ENCODE measurements around the gene MICAL3. TPM values are rescaled to one million over a fixed set of nuclear protein-coding genes. Genes with fewer than 3 reads are reported as not detected.
A peak's percentile ranks its signal among the peaks of the same experiment; 100 is the strongest.
"Not testable (repeated sequence)": the region's sequence is repeated elsewhere in the genome, so short reads cannot be mapped to it uniquely, and the experiment has no call there.

The MICAL3 gene
- polyA plus RNA-seq, 3 donors, result 24.6 to 46.6 (median 46.0) TPM

DNA sequence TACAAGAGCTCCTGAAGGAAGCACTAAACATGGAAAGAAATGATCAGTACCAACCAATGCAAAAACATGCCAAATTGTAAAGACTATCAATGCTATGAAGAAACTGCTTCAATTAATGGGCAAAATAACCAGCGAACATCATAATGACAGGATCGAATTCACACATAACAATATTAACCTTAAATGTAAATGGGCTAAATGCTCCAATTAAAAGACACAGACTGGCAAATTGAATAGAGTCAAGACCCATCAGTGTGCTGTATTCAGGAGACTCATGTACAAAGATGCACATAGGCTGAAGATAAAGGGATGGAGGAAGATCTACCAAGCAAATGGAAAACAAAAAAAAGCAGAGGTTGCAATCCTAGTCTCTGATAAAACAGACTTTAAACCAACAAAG, 91.9 kb downstream of the MICAL3 start:
- DNase-seq, result not testable (repeated sequence)

DNA sequence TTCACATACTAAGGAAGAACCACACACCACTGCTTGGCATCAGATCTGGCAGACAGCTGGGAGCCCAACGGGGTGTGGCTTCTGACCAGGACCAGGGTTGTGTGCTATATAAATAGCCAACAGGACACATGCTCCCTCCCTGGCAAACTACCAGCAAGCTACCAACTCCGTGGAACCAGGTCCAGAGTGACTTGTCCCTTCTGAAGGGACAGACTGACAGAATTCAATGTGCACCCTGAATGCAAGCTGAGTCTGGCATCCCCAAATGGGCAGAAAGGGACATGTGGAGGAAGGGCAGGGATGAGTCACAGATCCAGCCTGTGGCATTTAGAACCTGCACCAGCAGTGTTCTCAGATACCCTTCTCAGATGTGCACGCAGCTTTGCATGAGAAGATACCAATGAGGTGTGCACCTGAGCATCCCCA, 92.9 kb downstream of the MICAL3 start:
- DNase-seq, result no peak

DNA sequence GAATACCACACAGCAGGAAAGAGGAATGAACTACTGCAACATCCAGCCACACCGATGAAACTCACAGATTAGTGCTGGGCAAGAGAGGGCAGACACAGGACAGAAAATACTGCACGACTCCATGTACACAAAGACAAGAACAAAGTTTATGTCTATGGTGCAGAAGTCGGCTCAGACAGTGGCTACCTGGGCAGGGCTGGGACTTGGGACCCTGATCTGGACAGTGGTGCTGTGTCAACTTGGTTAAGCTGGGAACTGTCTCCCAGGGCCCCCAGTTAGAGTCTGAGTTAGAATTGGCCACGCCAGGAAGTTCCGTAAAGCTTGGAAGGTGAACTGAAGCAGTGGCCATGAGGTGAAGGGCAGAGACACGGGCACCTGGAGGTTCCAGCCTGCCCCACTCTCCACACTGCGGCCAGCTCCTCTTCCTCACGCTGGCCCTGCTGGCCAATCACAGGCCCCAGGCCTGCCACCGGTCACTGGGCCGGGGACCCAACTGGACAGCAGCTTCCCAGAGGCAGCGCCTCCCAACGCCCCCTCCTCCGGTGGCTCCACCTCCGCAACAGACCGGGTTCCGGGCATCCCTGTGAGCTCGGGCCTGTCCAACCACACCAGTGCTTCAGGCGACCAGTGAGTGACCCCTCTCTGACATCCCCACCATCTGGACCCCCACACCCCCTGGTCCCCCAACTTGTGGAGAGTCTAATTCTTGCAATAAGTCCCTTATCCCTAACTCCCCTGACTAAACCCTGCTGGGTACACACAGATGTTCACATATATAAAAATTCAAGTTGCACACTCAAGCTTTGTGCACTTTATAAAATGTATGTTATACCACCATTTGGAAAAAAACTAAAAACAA, 93.7 kb downstream of the MICAL3 start:
- DNase-seq, result no peak

DNA sequence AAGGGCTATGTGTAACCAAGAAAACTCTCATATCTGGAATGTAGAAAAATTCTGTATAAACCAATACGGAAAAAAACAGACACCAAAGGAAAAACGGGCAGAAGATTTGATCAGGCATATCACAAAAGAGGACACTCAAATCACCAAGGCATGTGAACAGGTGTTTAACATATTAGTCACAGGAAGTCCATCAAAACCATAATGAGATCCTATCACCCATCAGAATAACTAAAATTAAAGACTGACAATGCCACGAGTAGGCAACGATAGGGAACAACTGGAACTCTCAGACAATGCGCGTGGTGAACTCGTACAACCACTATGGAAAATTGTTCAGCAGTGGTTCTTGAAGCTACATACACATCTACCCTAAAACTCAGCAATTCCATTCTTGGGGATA, 94.5 kb downstream of the MICAL3 start:
- DNase-seq, result no peak

DNA sequence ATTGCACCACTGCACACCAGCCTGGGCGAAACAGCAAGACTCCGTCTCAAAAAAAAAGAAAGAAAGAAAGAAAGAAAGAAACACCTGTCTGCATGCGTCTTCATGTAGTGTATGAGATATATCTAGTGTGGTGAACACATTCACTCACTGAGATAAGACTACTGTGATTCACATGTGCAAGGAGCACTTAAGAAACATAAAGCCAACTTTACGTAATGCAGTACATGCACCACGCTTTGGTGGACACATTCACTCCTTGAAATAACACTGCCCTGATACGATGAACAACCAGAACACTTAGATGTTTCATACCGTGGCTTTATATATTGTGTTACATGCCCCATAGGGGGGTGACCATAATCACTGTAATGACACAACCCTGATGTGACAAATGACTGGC, 96.0 kb downstream of the MICAL3 start:
- DNase-seq, result no peak

DNA sequence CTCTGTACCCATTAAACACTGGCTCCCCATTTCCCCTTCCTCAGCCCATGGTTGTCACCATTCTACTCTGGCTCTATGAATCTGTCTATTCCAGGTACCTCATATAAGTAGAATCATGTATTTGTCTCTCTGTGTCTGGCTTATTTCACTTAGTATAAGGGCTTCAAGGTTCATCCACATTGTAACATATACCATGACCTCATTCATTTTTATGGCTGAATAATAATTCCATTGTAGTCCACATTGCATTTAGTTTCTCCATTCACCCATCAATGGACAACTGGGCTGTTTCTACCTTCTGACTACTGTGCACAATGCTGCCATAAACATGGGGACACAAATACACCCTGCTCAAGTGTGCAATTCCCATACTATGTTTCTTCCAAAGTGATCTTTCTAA, 97.3 kb downstream of the MICAL3 start:
- DNase-seq, result no peak

DNA sequence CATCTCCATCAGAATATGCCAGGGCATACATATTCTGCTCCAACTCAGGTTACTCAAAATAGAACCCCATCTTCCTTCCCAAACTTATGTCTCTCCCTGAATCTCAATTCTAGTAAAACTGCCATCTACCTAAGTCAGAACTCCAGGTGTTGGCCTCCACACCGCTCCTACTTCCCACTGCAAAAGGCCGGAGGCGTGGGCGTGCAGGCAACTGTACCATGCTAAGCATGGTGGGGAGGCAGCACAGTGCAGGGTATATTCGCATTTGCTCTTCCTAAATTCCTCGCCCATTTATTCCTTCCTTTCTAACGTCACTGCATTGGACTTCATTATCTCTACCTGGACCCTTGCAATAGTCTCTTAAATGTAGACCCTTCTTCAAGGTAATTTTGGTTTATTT, 97.8 kb downstream of the MICAL3 start:
- DNase-seq, result no peak

DNA sequence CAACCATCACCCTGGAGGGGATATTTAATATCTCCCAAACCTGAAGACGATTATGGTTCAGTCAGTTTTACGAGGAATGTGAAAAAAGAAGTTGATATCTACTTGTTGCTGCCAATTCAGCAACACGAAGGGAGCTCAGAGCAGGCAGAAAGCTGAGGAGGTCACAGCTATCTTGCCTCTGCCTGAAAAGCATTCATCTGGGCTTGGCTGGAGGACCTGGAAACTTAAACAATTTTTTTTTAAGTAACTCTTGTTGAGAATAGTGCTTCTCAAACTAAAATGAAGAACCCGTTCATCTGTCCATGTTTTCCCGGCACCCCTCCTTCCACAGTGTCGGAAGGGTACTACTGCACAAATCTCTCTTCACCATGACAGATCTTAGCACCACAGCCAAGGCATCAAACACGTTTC, 98.9 kb downstream of the MICAL3 start:
- DNase-seq, result no peak

DNA sequence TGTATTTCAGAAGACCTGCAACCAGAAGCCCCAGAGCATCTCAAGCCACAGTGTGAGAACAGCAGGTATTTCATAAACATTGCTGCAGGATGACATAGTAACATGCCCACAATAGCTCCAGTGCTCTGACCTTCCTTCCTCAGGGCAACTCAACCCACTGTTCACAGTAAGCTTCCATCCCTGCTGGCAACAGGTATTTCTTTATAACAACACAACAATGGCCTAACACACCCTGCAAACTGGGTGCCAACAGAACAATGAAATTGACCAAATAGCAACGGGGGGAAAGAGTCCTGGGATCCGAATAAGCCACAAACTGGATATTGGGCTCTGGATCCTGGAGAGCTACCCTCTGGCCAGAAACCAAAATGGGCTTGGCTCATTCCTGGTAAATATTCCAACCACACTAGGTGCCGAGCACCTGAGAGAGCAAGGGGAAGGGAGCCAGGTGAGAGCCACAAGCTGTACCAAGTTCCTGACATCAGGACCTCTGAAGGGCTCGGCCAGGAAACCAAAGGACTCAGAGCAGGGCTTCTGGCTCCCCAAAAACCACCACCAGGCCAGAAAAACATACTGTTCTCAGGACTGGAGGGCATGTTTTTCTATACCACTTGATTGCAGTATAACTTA, 99.5 kb downstream of the MICAL3 start:
- DNase-seq, result no peak

DNA sequence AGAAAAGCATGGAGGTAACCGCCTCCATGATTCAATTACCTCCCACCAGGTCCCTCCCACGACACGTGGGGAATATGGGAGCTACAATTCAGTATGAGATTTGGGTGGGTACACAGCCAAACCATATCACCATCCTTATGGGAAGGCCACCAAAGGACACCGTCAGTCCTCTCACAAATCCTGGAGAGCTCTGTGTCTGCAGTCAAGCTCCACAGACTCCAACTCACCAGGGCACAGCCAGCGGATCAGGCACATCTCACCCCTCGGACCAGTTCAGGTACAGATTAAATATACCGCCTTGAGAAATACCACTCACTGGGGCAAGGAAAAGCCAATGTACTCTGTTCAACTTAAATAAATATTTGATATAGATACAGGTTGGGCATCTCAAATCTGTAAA, 100.3 kb downstream of the MICAL3 start:
- DNase-seq, result no peak

DNA sequence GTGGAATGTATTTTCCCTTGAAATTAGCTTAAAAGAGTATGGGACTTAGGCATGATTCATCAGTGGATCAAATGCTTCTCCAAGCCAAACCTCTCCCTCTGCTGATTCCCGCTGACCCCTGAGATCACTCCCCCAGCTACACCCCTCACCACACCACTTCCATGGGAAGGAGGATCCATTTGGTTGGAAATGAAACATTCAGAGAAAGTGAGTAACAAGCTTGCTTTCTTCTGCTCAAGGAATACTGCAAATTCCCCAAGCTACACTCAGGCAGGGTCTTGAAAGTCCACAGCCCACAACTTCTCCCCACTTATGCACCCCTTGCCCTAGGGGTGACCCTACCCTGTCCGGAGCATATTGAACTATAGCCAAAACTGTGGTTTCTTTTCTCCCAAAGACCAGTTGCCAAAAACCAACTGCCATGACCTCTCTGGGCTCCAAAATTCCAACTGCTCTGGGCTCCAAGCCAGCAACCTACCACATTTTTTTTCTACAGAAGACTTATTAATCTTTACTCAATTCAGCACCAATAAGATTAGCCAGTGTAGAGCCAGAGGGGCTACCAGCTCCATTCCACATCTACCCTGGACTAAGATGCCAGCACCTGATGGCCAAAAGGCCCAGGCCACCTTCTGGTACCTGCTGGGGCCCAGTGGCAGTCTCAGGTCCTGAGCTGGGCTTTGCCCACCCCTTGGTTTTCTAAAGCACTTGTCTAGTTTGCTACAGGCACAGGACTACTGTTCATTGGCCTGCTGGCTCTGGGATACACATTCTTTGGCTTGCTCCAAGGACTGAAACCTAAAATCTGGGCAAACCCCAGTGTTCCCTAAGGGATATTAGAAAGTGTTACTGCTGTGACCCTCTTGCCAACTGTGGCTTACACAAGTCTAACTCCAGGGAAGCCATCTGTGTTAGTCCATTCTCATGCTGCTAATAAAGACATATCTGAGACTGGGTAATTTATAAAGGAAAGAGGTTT, 101.1 kb downstream of the MICAL3 start:
- DNase-seq, result no peak

DNA sequence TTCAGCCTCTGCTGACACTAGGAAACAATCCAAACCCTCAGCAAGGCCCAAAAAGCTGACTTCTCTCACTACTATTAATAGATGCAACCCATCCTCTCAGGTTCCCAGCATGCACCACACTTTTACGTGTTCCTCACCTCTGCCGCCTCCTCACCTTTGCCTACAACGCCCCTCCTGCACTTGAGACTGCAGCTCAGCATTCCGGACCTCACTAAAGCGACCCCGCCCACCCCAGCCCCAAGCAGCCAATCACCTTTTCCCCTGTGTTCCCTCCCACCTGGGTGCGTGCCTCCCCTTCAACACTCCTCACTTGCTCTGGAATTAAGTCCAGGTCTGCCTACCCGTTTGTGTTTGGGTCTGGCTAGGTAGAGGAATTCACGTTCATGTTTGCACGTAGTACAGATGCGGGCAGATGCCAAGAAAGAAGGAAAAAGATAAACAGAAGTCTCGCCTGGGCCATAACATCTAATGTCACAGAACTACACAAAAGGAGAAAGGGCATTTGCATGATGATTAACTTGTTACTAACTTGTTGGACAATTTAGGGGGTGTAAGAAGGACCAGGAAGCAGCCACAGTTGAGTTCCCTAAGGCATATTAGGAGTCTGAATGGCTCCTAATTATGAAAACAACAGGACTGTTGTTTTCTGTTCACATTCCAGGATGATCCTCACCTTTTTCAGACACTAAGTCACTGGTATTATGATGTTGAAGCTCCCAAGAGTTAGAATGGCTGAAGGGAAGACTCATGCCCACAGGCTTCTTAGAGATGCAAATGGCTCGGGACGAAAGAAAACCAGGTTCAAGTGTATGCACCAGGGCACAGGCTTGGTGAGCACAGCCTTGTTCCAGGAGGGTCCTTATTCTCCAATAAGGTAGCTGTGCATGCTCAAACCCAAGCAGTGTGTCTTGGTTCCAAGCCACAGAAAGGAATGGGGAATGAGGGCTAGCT, 102.2 kb downstream of the MICAL3 start:
- DNase-seq, result peak; percentile 59

DNA sequence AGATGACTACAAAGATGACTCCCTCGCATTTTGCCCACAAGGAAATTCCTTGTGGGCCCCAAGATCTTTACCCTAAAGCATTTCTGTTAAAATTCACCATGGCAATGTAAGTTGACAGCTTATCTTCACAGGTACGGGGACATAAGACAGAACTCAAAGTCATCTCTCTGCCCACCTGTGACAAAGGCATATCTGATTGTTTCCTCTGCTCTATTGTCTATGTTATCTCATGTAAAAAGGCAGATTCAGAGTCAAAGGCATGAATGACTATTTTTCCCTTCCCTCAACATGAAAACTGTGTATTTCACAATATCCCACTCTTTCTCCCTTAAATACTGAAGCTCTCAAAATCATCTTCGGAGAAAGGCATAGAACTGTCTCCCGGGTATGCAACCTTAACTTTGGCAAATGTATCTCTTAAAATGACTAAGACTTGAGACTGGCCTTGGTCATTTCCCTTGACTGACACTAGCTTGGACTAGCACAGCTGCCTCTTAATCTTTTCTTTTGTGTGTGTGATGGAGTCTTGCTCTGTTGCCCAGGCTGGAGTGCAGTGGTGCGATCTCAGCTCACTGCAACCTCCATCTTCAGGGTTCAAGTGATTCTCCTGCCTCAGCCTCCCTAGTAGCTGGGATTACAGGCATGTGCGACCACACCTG, 103.2 kb downstream of the MICAL3 start:
- no peak for DNase-seq

DNA sequence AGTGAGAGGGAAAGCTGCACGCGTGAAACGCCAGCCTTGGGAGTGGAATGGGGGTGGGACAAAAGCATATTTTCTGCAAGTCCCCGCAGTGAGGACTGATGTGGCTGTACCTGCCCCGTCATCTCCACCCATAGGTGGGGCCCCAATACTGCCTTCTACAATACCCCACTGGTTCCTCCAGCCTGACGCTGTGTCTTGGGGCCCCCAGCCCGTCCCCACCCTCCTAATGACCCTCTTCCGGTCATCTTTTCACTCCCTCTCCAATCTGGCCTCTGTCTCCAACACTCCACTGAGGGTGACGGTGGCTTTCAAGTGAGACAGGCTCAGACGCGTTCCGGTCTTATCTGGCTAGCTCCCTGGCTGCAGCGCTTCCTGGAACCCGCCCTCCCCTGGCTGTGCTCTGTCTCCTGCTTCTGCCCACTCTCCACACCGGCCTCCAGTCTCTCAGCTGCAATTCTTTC, 104.2 kb downstream of the MICAL3 start:
- DNase-seq, result no peak

DNA sequence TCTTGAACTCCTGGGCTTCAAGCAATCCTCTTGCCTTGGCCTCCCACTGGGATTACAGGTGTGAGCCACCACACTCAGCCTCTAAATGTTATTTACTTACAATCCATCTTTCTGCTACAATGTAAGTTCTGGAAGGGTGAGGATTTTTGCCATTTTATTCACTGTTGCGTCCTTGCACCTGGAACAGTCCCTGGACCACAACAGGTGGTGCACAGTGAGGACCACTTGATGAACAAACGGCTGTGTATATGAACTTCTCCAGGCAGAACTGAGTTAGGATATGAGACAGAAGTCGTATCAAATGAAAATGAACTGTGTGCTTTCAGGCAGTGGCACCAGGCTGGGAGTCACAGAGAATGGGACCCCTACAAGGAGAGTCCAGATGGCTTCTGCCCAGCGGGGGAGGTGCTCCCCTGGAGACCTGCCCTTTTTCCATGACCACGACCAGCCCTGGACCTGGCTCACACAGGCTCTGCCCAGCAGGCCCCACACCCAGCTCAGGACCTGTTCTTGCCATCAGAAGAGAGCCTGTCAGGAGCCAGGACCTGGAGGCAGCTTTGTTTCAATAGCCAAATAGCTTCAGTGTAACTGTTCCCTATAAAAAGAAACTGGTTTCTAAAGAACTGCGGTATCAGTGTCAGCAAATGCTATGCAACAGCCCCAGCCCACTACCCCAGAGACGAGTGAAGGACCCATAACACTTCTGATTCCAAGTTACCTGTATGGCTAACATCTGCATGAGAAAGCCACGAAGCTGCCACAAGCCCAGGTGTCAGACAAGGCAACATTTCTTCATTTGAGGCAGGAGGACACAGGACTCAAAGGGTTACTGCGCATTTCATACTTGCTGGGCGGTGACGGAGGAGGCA, 104.9 kb downstream of the MICAL3 start:
- DNase-seq, result no peak

DNA sequence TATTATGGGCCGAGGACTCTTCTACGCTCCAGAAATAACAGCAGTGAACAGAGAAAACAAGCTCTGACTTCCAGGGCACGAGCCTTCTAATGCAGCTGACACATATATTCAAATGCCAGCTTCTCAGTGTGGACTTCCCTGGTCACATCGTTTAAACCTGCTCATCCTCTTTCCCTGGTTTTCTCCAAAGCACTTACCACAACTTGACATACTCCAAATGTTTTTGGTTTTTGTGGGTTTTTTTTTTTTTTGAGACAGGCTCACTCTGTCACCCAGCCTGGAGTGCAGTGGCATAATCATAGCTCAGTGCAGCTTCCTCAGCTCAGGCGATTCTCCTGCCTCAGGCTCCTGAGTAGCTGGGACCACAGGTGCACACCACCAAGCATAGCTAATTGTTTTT, 105.5 kb downstream of the MICAL3 start:
- DNase-seq, result no peak

DNA sequence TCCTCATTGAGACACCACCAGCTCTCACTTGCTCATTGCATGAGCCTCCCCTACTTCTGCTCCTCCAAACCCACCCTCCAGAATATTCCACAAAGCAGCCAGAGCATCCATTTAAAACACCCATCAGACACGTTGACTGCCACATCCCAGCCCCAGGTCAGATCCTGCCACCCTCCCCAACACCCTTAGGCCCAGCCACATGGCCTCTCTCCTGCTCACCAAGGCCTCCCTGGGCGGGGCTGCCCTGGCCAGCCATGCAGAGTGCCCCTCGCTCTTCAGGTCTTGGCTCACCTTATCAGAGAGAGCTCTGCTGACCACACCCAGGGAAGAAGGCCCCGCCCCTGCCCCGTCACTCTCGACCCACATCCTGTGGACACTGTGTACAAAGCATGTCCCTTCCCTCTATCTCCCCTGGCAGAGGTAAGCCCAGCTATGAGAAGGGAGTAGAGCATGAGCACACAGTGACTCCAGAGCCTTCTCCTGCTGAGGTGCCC, 106.8 kb downstream of the MICAL3 start:
- DNase-seq, result no peak

DNA sequence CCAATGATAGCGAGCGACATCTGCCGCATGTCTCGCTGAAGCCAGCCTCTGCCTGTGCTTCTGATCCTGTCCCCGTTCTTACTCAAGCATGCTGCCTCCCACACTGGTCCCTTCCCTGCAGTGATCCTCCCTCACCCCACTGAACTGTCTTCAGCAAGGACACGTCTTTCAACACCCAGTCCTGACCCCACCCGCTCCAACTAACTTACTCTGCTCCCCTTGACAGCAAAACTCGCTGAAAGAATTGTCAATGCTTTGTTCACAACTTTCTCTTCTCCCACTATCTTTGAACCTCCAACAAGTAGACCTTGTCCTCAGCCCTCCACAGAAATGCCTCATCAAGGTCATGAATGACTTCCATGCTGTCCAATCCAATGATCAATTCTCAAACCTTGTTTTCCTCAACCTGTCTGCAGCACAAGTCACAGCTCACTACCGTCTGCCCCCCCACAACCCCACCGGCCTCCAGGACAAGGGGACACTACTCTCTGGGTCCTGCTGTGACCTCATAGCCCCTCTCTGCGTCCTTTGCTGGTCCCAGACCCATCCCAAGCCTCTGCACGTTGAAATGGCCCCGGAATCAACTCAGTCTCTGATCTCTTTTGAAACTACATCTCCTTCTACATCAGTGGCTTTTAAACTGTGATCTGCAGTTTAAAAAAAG, 108.0 kb downstream of the MICAL3 start:
- DNase-seq, result no peak

DNA sequence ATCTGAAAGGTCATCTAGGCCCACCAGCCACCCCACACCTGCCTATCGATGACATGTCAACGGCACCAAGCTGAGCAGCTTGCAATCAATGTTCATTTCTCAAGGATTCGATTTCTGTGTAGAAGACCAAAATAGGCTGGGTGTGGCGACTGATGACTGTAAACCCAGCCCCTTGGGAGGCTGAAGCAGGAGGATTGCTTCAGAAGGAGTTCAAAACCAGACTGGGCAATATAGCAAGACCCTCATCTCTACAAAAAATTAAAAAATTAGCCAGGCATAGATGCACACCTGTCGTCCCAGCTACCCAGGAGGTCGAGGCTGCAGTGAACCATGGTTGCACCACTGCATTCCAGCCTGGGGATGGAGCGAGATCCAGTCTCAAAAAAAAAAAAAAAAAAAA, 108.7 kb downstream of the MICAL3 start:
- no peak for DNase-seq
